H1 (cell line): ENCODE data around the gene LCE5A. TPM values are rescaled to one million over a fixed set of nuclear protein-coding genes. Genes with fewer than 3 reads are reported as not detected.

Source experiments
- ASH2L ChIP-seq: fragments of 200-600, 300-600 bp; sonication (generic); IDR thresholded peaks from one replicate; pipeline ENCODE4 v1.7.1; 2017; ENCODE audit warnings: low read length
- SIN3A ChIP-seq, 2 experiments: IDR thresholded peaks in 1 of 2; conservative IDR thresholded peaks in 1 of 2; 2 replicates each; pipeline ENCODE4 v1.6.1; 2011 to 2012; ENCODE audit warnings: low read length in 2 of 2, improper control_type of control experiment in 1 of 2, low read depth in 1 of 2, mild to moderate bottlenecking in 1 of 2
- TCF12 ChIP-seq: IDR thresholded peaks from 2 replicates; pipeline ENCODE4 v1.6.1; 2011; ENCODE audit warnings: low read depth, mild to moderate bottlenecking, low read length
- polyA plus RNA-seq, 7 experiments: library from polyadenylated mRNA; depleted of rRNA in 3 of 7; stranded (reverse) in 5 of 7; unstranded in 2 of 7; fragments of >200 nt in 5 of 7; fragments of 200-250 nt in 2 of 7; gene quantifications; 1 replicate in 5 of 7; 2 replicates in 1 of 7; 4 replicates in 1 of 7; pipeline versions ENCODE4 v1.2.1 to v1.2.3, GENCODE V29; 2011 to 2013; ENCODE audit warnings: missing spikeins in 2 of 7, mixed read lengths in 2 of 7
- total RNA-seq: library from RNA; stranded (reverse); fragmentation: NEBNext Ultra II Directional; extraction: Animal tissue kit (Norgen Biotek cat#: 25700); gene quantifications from 2 replicates; pipeline ENCODE4 v1.2.1, GENCODE V29; 2021
- TF ChIP-seq, protein P1 (sequence below): IDR thresholded peaks from 2 replicates; pipeline ENCODE4 v1.6.1; 2012; ENCODE audit warnings: low read length, inconsistent platforms

Gene LCE5A
- total and polyA plus RNA-seq, 2 of the 8 experiments (the other 6 are each of a cell fraction or from before 2014, with no cell fraction given), result not detected

GRCh38 chr1:152514715-152515433 lies 4.3 kb downstream of the LCE5A start (continued):
- TF ChIP-seq, protein P1, sequence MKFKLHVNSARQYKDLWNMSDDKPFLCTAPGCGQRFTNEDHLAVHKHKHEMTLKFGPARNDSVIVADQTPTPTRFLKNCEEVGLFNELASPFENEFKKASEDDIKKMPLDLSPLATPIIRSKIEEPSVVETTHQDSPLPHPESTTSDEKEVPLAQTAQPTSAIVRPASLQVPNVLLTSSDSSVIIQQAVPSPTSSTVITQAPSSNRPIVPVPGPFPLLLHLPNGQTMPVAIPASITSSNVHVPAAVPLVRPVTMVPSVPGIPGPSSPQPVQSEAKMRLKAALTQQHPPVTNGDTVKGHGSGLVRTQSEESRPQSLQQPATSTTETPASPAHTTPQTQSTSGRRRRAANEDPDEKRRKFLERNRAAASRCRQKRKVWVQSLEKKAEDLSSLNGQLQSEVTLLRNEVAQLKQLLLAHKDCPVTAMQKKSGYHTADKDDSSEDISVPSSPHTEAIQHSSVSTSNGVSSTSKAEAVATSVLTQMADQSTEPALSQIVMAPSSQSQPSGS, result no peak
- TF ChIP-seq ASH2L (no peak), TCF12 (no peak), SIN3A (conservative IDR thresholded peaks at IDR 0.05 in 1 of 2, IDR thresholded peaks at IDR 0.05 in 1 of 2; ENCODE audit: low read depth in 1 of 2, low read length in 2 of 2) (no peak)
- TF ChIP-seq, all 59 proteins: peak for 0
